WERI-Rb-1 (cell line): Measurements from ENCODE around the gene VSTM2B.

Experiments used
- DNase-seq: peaks from one replicate; pipeline ENCODE4 v3.0.0-alpha.2; 2020
- H3K27ac ChIP-seq: fragments of 250-450 bp; sonication (Bioruptor Pico); 2 replicates; pipeline ENCODE4 v1.5.1; 2020; ENCODE audit warnings: mild to moderate bottlenecking, moderate library complexity
- H3K27me3 ChIP-seq: fragments of 250-450 bp; sonication (Bioruptor Pico); 2 replicates; pipeline ENCODE4 v1.5.1; 2021; ENCODE audit warnings: mild to moderate bottlenecking, low read depth, moderate library complexity; ENCODE audit not compliant: insufficient read depth, severe bottlenecking
- H3K36me3 ChIP-seq: fragments of 250-450 bp; sonication (Bioruptor Pico); 2 replicates; pipeline ENCODE4 v1.5.1; 2020; ENCODE audit warnings: mild to moderate bottlenecking, moderate library complexity
- H3K4me3 ChIP-seq: 2 replicates; pipeline ENCODE4 v1.5.1; 2011; ENCODE audit warnings: low read depth, mild to moderate bottlenecking, control low read depth, low read length
- H3K9me3 ChIP-seq: fragments of 250-450 bp; sonication (Bioruptor Pico); 2 replicates; pipeline ENCODE4 v1.5.1; 2021; ENCODE audit warnings: mild to moderate bottlenecking, moderate library complexity; ENCODE audit not compliant: severe bottlenecking
- CTCF ChIP-seq: IDR thresholded peaks from 2 replicates; pipeline ENCODE4 v1.5.1; 2011; ENCODE audit warnings: low read depth, mild to moderate bottlenecking, control low read depth, inconsistent platforms, low read length

VSTM2B gene

GRCh38 chr19:29561601-29562000 is 35.8 kb downstream of the VSTM2B start:
- Histone ChIP-seq H3K27me3 (peaks cover 57% of the 10 kb centered on the region), H3K4me3 (no peak overlapping the region), H3K9me3 (no peaks in the 10 kb centered on the region), H3K36me3 (no peaks in the 10 kb centered on the region), H3K27ac (no peak overlapping the region)
- no peak for DNase-seq
- no peak for TF ChIP-seq CTCF

GRCh38 chr19:29562299-29563297 is 36.8 kb downstream of the VSTM2B start:
- no peak overlapping the region for H3K27ac ChIP-seq
- H3K36me3 ChIP-seq: no peaks in the 10 kb centered on the region
- H3K4me3 ChIP-seq: no peak overlapping the region
- DNase-seq: no peak
- H3K9me3 ChIP-seq: no peaks in the 10 kb centered on the region
- H3K27me3 ChIP-seq: peaks cover 57% of the 10 kb centered on the region
- no peak for TF ChIP-seq CTCF

- no peak overlapping the region for H3K4me3 ChIP-seq
- no peak for DNase-seq
- no peaks in the 10 kb centered on the region for H3K36me3 ChIP-seq
- no peak overlapping the region for H3K27ac ChIP-seq
- H3K9me3 ChIP-seq: no peaks in the 10 kb centered on the region
- TF ChIP-seq CTCF: no peak
- peaks cover 62% of the 10 kb centered on the region for H3K27me3 ChIP-seq
Measured at GRCh38 chr19:29563486-29564101, 37.8 kb downstream of the VSTM2B start.

- Histone ChIP-seq H3K9me3 (no peaks in the 10 kb centered on the region), H3K27ac (no peak overlapping the region), H3K4me3 (no peak overlapping the region), H3K36me3 (no peaks in the 10 kb centered on the region), H3K27me3 (peaks cover 72% of the 10 kb centered on the region)
- no peak for TF ChIP-seq CTCF
- DNase-seq: no peak
Measured at GRCh38 chr19:29564574-29565005, 38.8 kb downstream of the VSTM2B start.

- no peaks in the 10 kb centered on the region for H3K36me3 ChIP-seq
- H3K4me3 ChIP-seq: no peak overlapping the region
- DNase-seq: no peak
- peaks cover 73% of the 10 kb centered on the region for H3K27me3 ChIP-seq
- H3K27ac ChIP-seq: no peak overlapping the region
- TF ChIP-seq CTCF: no peak
- H3K9me3 ChIP-seq: no peaks in the 10 kb centered on the region
Measured at GRCh38 chr19:29565171-29565570, 39.4 kb downstream of the VSTM2B start.
